GM13977 (cell line): Measurements from ENCODE around the gene EIF4G3.

Experiments
- DNase-seq: peaks from one replicate; pipeline ENCODE4 v3.0.0; 2012; ENCODE audit warnings: low spot score
- in situ Hi-C: fragments of 300-500 bp; cut with MboI; formaldehyde crosslinking; loops from one replicate; pipeline ENCODE4 v1.12.0; 2022; ENCODE audit warnings: low sequenced_read_pairs, low pct_unique_long_range_greater_than_20kb, mixed read lengths, inconsistent platforms; ENCODE audit not compliant: unreplicated experiment
- TF ChIP-seq, protein P1 (sequence below): IDR thresholded peaks from 2 replicates; pipeline ENCODE4 v1.5.1; 2012; ENCODE audit warnings: mild to moderate bottlenecking, control low read depth; ENCODE audit not compliant: insufficient read depth; ENCODE audit errors: extremely low read depth, missing control alignments

The EIF4G3 gene

DNA sequence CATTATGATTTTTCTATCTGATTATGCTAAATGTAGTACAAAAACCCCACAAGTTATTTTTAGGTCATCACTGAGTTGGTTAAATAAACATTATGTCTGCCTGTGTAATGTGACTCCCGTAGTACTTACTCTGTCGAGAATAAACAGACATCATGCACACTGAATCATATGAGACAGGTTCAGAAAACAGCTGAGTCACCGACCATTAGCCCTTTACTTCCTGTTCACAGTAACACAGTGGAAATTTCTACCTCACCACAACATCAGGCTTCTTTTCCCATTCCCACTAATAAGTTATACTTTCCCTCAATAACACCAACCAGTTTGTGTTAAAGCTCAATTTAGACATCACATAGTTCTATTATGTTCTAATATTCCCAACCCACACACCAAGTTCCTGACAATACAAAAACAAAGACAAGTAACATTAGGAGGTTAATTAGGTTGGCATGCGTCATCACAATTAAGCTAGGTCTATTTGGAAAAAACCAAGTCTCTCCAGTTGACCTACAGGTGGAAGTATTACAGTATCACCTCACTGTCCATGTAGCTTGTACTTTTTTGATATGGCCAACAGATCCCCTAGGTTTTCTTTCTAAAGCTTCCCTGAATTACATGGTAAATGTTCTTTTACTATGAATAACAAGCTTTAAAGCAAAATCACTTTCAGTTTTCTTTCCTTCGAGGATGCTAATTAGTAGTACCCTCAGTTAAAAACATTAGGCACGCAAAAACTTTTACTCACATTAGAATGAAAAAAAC is 154.2 kb downstream of the EIF4G3 start:
- TF ChIP-seq, protein P1, sequence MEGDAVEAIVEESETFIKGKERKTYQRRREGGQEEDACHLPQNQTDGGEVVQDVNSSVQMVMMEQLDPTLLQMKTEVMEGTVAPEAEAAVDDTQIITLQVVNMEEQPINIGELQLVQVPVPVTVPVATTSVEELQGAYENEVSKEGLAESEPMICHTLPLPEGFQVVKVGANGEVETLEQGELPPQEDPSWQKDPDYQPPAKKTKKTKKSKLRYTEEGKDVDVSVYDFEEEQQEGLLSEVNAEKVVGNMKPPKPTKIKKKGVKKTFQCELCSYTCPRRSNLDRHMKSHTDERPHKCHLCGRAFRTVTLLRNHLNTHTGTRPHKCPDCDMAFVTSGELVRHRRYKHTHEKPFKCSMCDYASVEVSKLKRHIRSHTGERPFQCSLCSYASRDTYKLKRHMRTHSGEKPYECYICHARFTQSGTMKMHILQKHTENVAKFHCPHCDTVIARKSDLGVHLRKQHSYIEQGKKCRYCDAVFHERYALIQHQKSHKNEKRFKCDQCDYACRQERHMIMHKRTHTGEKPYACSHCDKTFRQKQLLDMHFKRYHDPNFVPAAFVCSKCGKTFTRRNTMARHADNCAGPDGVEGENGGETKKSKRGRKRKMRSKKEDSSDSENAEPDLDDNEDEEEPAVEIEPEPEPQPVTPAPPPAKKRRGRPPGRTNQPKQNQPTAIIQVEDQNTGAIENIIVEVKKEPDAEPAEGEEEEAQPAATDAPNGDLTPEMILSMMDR: no peak
- in situ Hi-C loops: no loop called here
- peak; percentile 76 for DNase-seq

DNA sequence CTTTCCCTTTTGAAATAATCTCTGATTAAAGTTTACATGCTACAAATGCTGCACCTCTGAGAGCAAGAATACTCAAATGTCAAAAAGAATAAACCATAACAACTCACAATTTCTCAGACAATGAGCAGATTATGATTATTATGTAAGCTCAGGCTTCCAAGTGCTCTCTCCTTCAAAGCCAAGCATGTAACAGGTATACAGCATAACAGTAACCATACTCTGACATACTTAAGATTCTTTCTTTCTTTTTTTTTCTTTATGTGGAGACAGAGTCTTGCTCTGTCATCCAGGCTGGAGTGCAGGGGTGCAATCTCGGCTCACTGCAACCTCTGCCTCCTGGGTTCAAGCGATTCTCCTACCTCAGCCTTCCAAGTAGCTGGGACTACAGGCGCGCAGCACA is 155.4 kb downstream of the EIF4G3 start:
- in situ Hi-C loops: no loop called here

DNA sequence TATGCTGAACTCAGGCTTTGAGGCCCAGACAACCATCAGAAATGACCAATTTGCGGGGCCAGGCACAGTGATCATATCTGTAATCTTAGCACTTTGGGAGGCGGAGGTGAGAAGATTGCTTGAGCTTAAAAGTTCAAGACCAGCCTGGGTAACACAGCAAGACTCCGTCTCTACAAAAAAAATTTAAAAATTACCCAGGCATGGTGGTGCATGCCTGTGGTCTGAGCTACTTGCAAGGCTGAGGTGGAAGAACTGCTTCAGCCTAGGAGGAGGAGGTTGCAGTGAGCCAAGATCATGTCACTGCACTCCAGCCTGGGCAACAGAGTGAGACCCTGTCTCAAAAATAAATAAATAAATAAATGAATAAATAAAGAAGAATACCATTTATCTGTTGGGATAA is 156.5 kb downstream of the EIF4G3 start:
- in situ Hi-C loops: no loop called here
- no peak for DNase-seq
- TF ChIP-seq, protein P1: no peak

More for the DNA sequence above, 155.4 kb downstream of the EIF4G3 start:
- TF ChIP-seq, protein P1: no peak
- DNase-seq: no peak

DNA sequence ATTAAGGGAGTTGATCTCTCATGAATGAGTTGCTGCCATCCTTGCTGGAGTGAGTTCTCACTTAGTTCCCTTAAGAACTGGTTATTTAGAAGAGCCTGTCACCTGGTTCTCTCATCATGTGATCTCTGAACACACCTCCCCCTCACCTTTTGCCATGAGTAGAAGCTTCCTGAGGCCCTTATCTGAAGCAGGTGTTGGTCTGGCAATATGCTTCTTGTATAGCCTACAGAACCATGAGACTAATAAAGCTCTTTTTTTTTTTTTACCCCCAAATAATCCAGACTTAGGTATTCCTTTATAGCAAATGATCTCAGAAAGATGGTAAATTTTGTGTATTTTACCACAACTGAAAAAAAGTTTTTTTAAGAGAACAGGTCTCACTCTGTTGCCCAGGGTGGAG is 158.0 kb downstream of the EIF4G3 start:
- in situ Hi-C loops: no loop called here
- no peak for DNase-seq
- TF ChIP-seq, protein P1: no peak

DNA sequence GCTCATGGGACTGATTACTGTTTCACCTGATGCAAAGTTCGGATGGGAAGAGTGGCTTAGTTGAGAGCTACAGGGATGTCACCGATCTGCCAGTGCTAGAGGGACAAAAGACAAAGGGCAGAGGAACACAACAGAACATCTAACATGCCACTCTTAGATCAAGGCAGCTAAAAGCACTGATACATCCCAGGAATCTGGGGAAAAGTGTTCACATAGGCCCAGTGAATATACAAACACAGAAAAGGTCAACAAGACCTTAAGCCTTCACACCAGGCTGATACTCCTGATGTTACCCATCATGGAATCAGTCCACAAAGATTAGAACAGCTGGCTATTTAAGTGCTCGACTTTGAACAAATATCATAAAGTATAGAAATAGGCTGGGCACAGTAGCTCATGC is 163.2 kb downstream of the EIF4G3 start:
- in situ Hi-C loops: no loop called here
- TF ChIP-seq, protein P1: no peak
- no peak for DNase-seq

DNA sequence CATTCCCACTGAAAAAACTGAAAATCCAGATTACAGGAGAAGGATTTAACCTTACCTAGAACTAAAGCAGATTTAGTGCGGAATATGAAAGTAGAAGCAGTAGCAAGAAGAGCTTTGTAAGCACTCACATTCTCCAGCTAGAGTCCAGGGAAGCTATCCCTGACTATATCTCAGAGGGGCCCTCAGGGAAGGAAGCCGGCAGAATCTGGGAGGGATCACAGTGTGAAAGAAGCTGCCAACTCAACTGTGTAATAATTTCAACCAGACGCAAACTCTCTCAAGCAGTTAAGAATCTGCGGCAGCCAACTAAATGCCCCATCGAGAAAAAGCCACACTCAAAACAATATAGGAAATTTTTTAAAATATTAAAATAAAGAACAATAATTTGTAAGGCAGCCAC is 163.8 kb downstream of the EIF4G3 start:
- in situ Hi-C loops: no loop called here
- TF ChIP-seq, protein P1: no peak
- no peak for DNase-seq

DNA sequence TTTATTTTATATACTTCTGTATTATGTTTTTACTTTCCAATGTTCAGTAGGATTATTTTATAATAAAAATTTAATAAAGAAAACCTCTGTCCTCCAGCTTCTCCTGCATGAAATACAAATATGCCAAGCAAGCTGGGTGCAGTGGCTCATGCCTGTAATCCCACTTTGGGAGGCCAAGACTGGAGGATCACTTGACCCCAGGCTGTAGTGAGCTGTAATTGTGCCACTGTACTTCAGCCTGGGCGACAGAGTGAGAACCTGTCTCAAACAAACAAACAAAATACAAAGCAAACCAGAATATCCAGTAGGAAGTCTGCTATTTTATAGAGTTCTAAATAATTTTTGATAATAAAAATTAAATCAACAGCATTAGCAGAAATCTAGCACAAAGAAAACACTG is 168.8 kb downstream of the EIF4G3 start:
- TF ChIP-seq, protein P1: no peak
- DNase-seq: no peak
- in situ Hi-C loops: no loop called here
